NB4 (cell line): Measurements from ENCODE around the gene COL4A2.

Experiments
- TF ChIP-seq, protein P1 (sequence below): IDR thresholded peaks from one replicate; pipeline ENCODE4 v1.5.1; 2012; ENCODE audit warnings: low read depth, low read length
- TF ChIP-seq, protein P2 (sequence below): IDR thresholded peaks from 2 replicates; pipeline ENCODE4 v1.6.1; 2011; ENCODE audit warnings: low read depth, low read length

DNA sequence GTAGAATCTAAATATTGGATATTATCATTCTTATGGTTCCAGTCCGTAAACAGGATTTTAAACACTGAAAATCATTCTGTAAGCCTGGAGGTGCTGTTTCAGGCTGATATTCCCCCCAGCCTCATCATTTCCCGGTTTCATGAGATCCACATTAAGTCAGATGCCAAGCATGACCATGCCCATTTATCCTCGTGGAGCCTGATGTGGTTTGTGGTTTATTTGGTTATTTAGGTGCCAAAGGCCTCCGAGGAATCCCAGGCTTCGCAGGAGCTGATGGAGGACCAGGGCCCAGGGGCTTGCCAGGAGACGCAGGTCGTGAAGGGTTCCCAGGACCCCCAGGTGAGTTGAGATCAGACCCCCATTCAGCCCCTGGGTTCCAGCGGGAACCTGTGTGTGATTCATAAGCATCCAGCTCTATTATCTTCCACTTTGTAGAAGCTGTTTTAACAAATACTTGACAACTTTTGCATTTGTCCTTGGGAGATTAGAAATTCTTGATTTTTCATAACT, 162.0 kb downstream of the COL4A2 start:
- TF ChIP-seq, protein P1, sequence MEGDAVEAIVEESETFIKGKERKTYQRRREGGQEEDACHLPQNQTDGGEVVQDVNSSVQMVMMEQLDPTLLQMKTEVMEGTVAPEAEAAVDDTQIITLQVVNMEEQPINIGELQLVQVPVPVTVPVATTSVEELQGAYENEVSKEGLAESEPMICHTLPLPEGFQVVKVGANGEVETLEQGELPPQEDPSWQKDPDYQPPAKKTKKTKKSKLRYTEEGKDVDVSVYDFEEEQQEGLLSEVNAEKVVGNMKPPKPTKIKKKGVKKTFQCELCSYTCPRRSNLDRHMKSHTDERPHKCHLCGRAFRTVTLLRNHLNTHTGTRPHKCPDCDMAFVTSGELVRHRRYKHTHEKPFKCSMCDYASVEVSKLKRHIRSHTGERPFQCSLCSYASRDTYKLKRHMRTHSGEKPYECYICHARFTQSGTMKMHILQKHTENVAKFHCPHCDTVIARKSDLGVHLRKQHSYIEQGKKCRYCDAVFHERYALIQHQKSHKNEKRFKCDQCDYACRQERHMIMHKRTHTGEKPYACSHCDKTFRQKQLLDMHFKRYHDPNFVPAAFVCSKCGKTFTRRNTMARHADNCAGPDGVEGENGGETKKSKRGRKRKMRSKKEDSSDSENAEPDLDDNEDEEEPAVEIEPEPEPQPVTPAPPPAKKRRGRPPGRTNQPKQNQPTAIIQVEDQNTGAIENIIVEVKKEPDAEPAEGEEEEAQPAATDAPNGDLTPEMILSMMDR = no peak
- TF ChIP-seq, protein P2, sequence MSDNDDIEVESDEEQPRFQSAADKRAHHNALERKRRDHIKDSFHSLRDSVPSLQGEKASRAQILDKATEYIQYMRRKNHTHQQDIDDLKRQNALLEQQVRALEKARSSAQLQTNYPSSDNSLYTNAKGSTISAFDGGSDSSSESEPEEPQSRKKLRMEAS = no peak
